Measurements from ENCODE around the gene SNX30.

DNA sequence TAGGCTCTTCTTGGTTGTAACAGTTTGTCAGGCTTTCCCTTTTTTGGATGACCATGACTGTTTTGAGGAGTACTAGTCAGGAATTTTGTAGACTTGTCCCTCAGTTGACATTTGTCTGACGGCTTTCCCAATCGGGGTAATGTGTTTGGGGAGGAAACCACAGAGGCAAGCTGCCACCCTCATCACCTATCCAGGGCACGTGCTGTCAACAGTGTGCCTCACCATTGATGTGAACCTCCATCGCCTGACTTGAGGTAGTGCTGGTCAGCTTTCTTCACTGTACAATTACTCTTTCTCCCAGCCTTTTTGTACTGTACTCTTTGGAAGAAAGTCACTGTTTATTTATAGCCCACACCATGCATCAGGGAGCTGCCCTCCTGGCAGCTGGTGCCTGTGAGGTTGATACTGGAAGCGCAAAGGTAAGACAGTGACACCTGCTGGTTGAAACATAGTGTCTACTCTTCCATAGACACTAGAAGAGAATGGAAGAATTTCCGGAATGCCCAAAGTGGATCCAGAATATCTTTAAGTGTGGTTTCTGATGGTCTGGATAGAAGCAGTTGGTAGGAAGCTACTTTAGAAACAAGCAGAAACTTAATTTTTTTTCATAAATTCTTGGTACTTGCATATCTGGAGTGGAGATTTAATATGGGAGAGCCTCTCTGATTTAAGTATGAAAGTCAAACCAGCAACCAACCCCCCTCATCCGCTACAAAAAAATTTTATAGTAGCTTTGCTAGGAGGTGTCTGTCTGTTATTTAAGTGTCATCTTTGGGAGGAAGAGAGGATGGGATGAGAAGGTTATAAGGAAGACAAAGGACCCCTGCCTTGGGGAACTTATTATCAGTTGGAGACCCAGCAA is 69.3 kb downstream of the SNX30 start:
- TF ChIP-seq, protein P1, sequence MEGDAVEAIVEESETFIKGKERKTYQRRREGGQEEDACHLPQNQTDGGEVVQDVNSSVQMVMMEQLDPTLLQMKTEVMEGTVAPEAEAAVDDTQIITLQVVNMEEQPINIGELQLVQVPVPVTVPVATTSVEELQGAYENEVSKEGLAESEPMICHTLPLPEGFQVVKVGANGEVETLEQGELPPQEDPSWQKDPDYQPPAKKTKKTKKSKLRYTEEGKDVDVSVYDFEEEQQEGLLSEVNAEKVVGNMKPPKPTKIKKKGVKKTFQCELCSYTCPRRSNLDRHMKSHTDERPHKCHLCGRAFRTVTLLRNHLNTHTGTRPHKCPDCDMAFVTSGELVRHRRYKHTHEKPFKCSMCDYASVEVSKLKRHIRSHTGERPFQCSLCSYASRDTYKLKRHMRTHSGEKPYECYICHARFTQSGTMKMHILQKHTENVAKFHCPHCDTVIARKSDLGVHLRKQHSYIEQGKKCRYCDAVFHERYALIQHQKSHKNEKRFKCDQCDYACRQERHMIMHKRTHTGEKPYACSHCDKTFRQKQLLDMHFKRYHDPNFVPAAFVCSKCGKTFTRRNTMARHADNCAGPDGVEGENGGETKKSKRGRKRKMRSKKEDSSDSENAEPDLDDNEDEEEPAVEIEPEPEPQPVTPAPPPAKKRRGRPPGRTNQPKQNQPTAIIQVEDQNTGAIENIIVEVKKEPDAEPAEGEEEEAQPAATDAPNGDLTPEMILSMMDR (IDR thresholded peaks at IDR 0.05; ENCODE audit: poor library complexity) = peak; percentile 72
- TF ChIP-seq EZH2 (IDR thresholded peaks at IDR 0.05; ENCODE audit: borderline replicate concordance) = no peak
- no peak for TF ChIP-seq EZH2phosphoT487 (IDR thresholded peaks at IDR 0.05; ENCODE audit: low read depth, severe bottlenecking, unreplicated experiment)

All from hepatocyte (in vitro differentiated cells).